CD4-positive, alpha-beta memory T cell (primary cell): ENCODE measurements around the gene TRIM39. TPM values are rescaled to one million over a fixed set of nuclear protein-coding genes. Genes with fewer than 3 reads are reported as not detected.
A peak's percentile ranks its signal among the peaks of the same experiment; 100 is the strongest.

ENCODE experiments used
- CTCF ChIA-PET: fragments of 350-600 bp; sonication (Branson Sonifier 250); formaldehyde crosslinking; loops from one replicate; lab custom pipeline; 2021; ENCODE audit warnings: inconsistent platforms; ENCODE audit not compliant: partially characterized antibody; lab: Charles Lee
- POLR2A ChIA-PET: fragments of 350-600 bp; sonication (Branson Sonifier 250); formaldehyde crosslinking; loops from one replicate; lab custom pipeline; 2021; ENCODE audit not compliant: partially characterized antibody; lab: Charles Lee
- DNase-seq, 5 donors: peaks; one replicate each; pipeline versions ENCODE4 v3.0.0 to v3.0.0-alpha.2; 2020 to 2022; ENCODE audit warnings: mixed read lengths in 1 of 5
- H3K27ac ChIP-seq: one replicate; pipeline ENCODE4 v1.7.0; 2013; ENCODE audit warnings: low read depth, low read length
- H3K27me3 ChIP-seq: 2 replicates; pipeline ENCODE4 v1.7.0; 2013; ENCODE audit warnings: mild to moderate bottlenecking, low read length, moderate library complexity; ENCODE audit not compliant: insufficient read depth
- H3K36me3 ChIP-seq: 2 replicates; pipeline ENCODE4 v1.7.0; 2013; ENCODE audit warnings: mild to moderate bottlenecking, low read length, moderate library complexity; ENCODE audit not compliant: insufficient read depth
- H3K4me1 ChIP-seq: 2 replicates; pipeline ENCODE4 v1.7.0; 2013; ENCODE audit warnings: mild to moderate bottlenecking, low read length, moderate library complexity; ENCODE audit not compliant: insufficient read depth
- H3K4me3 ChIP-seq, 2 donors: one replicate each; pipeline ENCODE4 v1.7.0; 2013; ENCODE audit warnings: low read length in 2 of 2, mild to moderate bottlenecking in 1 of 2
- H3K9me3 ChIP-seq, 2 donors: one replicate each; pipeline ENCODE4 v1.7.0; 2013; ENCODE audit warnings: low read length in 2 of 2, control low read depth in 1 of 2; ENCODE audit not compliant: control insufficient read depth in 1 of 2
- H3K27ac Mint-ChIP-seq, 7 donors: one replicate each; pipeline ENCODE4 v1.8.0; 2020 to 2021; ENCODE audit warnings: mixed read lengths in 7 of 7, mild to moderate bottlenecking in 6 of 7, inconsistent platforms in 3 of 7, moderate library complexity in 3 of 7
- H3K27me3 Mint-ChIP-seq, 2 donors: one replicate each; pipeline ENCODE4 v1.8.0; 2020 to 2021; ENCODE audit warnings: mixed read lengths in 2 of 2
- H3K36me3 Mint-ChIP-seq, 2 donors: one replicate each; pipeline ENCODE4 v1.8.0; 2020 to 2021; ENCODE audit warnings: mixed read lengths in 2 of 2, inconsistent platforms in 1 of 2, mild to moderate bottlenecking in 1 of 2
- H3K4me1 Mint-ChIP-seq, 4 donors: one replicate each; pipeline ENCODE4 v1.8.0; 2020 to 2021; ENCODE audit warnings: mixed read lengths in 4 of 4, mild to moderate bottlenecking in 1 of 4
- H3K4me3 Mint-ChIP-seq, 8 donors: one replicate each; pipeline ENCODE4 v1.8.0; 2020 to 2021; ENCODE audit warnings: mixed read lengths in 8 of 8, mild to moderate bottlenecking in 7 of 8, moderate library complexity in 6 of 8, inconsistent platforms in 3 of 8
- H3K9me3 Mint-ChIP-seq, 8 donors: one replicate each; pipeline ENCODE4 v1.8.0; 2020 to 2021; ENCODE audit warnings: mixed read lengths in 8 of 8, mild to moderate bottlenecking in 5 of 8, inconsistent platforms in 3 of 8, moderate library complexity in 1 of 8
- intact Hi-C: fragments of 100-400 bp; cut with micrococcal nuclease; formaldehyde crosslinking; loops from one replicate; pipeline ENCODE4 v1.15.1; 2023
- polyA plus RNA-seq, 2 donors: library from polyadenylated mRNA; unstranded; fragments of 300-500 nt; fragmentation: Illumina TruSeq; gene quantifications; one replicate each; pipeline ENCODE4 v1.2.3, GENCODE V29; 2021
- total RNA-seq, 2 experiments: library from RNA; stranded (reverse); gene quantifications; one replicate each; pipeline ENCODE4 v1.2.3, GENCODE V29; 2021

Gene TRIM39
- total and polyA plus RNA-seq, 4 experiments from 2014 or later: 6.9 to 30.9 (median 23.1) TPM

DNA sequence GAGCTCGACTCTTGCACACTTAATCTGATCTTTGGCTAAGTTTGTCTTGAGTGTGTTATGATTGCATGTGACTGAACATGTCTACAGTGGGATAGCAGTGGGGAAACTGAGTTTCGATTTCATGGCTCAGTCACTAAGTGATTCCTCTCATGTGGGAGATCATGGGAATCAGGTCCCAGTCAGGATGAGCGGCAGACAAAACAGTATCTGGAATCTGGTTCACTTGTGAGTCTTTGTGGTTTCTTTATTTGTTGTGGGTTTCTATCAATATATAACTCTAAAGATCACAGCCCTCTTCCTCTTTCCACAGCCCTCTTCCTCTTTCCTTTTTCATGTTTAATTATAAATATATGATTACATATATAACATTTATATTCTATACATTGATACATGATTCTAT, 22.2 kb downstream of the TRIM39 start:
- Mint-ChIP-seq H3K27me3 (peaks cover 2 to 10% of the 10 kb centered on the region in 2 donors), H3K9me3 (no peaks in the 10 kb centered on the region), H3K4me3 (no peak overlapping the region), H3K27ac (no peak overlapping the region), H3K36me3 (peaks cover 12 to 18% of the 10 kb centered on the region in 2 donors), H3K4me1 (peaks cover 28 to 50% (median 31%) of the 10 kb centered on the region in 4 donors)
- Histone ChIP-seq H3K27ac (no peak overlapping the region), H3K4me1 (peaks cover 26% of the 10 kb centered on the region), H3K4me3 (no peak overlapping the region), H3K9me3 (no peaks in the 10 kb centered on the region), H3K27me3 (no peaks in the 10 kb centered on the region), H3K36me3 (peaks cover 9% of the 10 kb centered on the region)
- intact Hi-C loops: no loop called here
- ChIA-PET CTCF (interaction anchor here (1.4 kb wide), 1 partner anchor 9 kb away, joined by 4 read pairs; no protein-coding TSS in a partner anchor), POLR2A (no interaction called here)
- no peak for DNase-seq

- H3K36me3 Mint-ChIP-seq: peaks cover 12 to 18% of the 10 kb centered on the region in 2 donors
- POLR2A ChIA-PET: no interaction called here
- no peak overlapping the region for H3K27ac Mint-ChIP-seq
- DNase-seq: no peak
- Histone ChIP-seq H3K36me3 (peaks cover 9% of the 10 kb centered on the region), H3K4me1 (peaks cover 22% of the 10 kb centered on the region), H3K27me3 (no peaks in the 10 kb centered on the region), H3K9me3 (no peaks in the 10 kb centered on the region), H3K27ac (no peak overlapping the region), H3K4me3 (no peak overlapping the region)
- CTCF ChIA-PET: interaction anchor here (1.4 kb wide), 1 partner anchor 9 kb away, joined by 4 read pairs; no protein-coding TSS in a partner anchor
- H3K4me1 Mint-ChIP-seq: peaks cover 27 to 47% (median 29%) of the 10 kb centered on the region in 4 donors
- H3K9me3 Mint-ChIP-seq: no peaks in the 10 kb centered on the region
- H3K4me3 Mint-ChIP-seq: no peak overlapping the region
- intact Hi-C loops: no loop called here
- peaks cover 2 to 10% of the 10 kb centered on the region in 2 donors for H3K27me3 Mint-ChIP-seq
Measured at GRCh38 chr6:30349421-30350177, 22.9 kb downstream of the TRIM39 start.

DNA sequence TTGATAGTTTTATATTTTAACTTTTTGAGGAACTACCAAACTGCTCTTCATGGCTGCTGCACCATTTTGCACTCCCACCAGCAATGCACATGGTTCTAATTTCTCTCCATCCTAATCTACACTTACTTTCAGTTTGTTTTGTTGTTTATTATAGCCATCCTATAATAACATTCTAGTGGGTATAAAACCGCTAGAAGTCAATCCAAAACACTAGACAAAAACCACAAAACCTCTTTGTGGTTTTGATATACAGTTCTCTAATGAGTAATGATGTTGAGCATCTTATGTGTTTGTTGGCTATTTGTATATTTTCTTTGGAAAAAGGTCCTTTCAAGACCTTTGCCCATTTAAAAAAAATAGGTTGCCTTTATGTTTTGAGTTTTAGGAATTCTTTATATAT, 23.8 kb downstream of the TRIM39 start:
- no peak overlapping the region for H3K27ac ChIP-seq
- CTCF ChIA-PET: interaction anchor here (1.0 kb wide), 1 partner anchor 249 kb away, joined by 3 read pairs; no protein-coding TSS in a partner anchor
- no peaks in the 10 kb centered on the region for H3K9me3 Mint-ChIP-seq
- H3K27me3 ChIP-seq: no peaks in the 10 kb centered on the region
- H3K36me3 ChIP-seq: peaks cover 9% of the 10 kb centered on the region
- H3K27me3 Mint-ChIP-seq: peaks cover 4 to 11% of the 10 kb centered on the region in 2 donors
- H3K4me3 ChIP-seq: no peak overlapping the region
- intact Hi-C loops: no loop called here
- peaks cover 23 to 40% (median 25%) of the 10 kb centered on the region in 4 donors for H3K4me1 Mint-ChIP-seq
- POLR2A ChIA-PET: interaction anchor here (1.4 kb wide), 1 partner anchor 25 kb away, joined by 3 read pairs; no protein-coding TSS in a partner anchor
- no peak overlapping the region for H3K4me3 Mint-ChIP-seq
- peak overlapping the region in 1 of 7 donors; percentile 5 for H3K27ac Mint-ChIP-seq
- peaks cover 12 to 16% of the 10 kb centered on the region in 2 donors for H3K36me3 Mint-ChIP-seq
- H3K4me1 ChIP-seq: peaks cover 19% of the 10 kb centered on the region
- DNase-seq: no peak
- no peaks in the 10 kb centered on the region for H3K9me3 ChIP-seq

DNA sequence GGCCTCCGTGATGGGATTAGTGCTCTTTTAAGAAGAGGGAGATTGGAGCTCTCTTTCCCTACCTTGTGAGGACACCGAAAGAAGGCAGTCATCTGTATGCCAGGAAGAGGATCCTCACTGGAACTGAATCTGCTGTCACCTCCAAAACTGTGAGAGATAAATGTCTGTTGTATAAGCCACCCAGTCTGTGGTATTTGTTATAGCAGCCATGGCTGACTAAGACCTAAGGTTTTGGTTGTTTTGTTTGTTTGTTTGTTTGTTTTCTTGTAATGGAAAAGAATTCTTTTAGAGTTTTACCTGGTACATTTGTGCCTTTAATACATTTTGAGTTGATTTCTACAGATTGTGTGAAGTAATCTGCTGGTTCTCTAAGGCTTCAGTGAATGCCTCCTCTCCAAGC, 25.8 kb downstream of the TRIM39 start:
- H3K4me1 ChIP-seq: peaks cover 13% of the 10 kb centered on the region
- peaks cover 0 to 2% of the 10 kb centered on the region in 2 donors for H3K36me3 Mint-ChIP-seq
- no peak for DNase-seq
- ChIA-PET POLR2A (no interaction called here), CTCF (no interaction called here)
- H3K27me3 Mint-ChIP-seq: peaks cover 12 to 15% of the 10 kb centered on the region in 2 donors
- intact Hi-C loops: no loop called here
- H3K4me3 Mint-ChIP-seq: no peak overlapping the region
- H3K9me3 ChIP-seq: no peaks in the 10 kb centered on the region
- H3K27ac ChIP-seq: no peak overlapping the region
- no peaks in the 10 kb centered on the region for H3K9me3 Mint-ChIP-seq
- H3K4me1 Mint-ChIP-seq: peaks cover 14 to 30% (median 19%) of the 10 kb centered on the region in 4 donors
- H3K27ac Mint-ChIP-seq: no peak overlapping the region
- H3K36me3 ChIP-seq: no peaks in the 10 kb centered on the region
- H3K27me3 ChIP-seq: no peaks in the 10 kb centered on the region
- H3K4me3 ChIP-seq: no peak overlapping the region

- Histone ChIP-seq H3K27me3 (peaks cover 17% of the 10 kb centered on the region), H3K27ac (no peak overlapping the region), H3K9me3 (no peaks in the 10 kb centered on the region), H3K4me3 (no peak overlapping the region), H3K36me3 (no peaks in the 10 kb centered on the region), H3K4me1 (peaks cover 12% of the 10 kb centered on the region)
- POLR2A ChIA-PET: no interaction called here
- Mint-ChIP-seq H3K27ac (no peak overlapping the region), H3K9me3 (no peaks in the 10 kb centered on the region), H3K27me3 (peaks cover 24 to 30% of the 10 kb centered on the region in 2 donors), H3K4me3 (no peak overlapping the region), H3K4me1 (peaks cover 11 to 23% (median 12%) of the 10 kb centered on the region in 4 donors), H3K36me3 (no peaks in the 10 kb centered on the region)
- intact Hi-C loops: no loop called here
- no peak for DNase-seq
- CTCF ChIA-PET: no interaction called here
Measured at GRCh38 chr6:30355281-30355680, 28.6 kb downstream of the TRIM39 start.

GRCh38 chr6:30356536-30356935, 29.8 kb downstream of the TRIM39 start:
- H3K4me3 ChIP-seq: no peak overlapping the region
- no peaks in the 10 kb centered on the region for H3K9me3 ChIP-seq
- peaks cover 8% of the 10 kb centered on the region for H3K4me1 ChIP-seq
- no peak overlapping the region for H3K27ac ChIP-seq
- H3K27me3 Mint-ChIP-seq: peaks cover 25 to 38% of the 10 kb centered on the region in 2 donors
- no peak overlapping the region for H3K4me3 Mint-ChIP-seq
- no peaks in the 10 kb centered on the region for H3K9me3 Mint-ChIP-seq
- peaks cover 6 to 13% (median 7%) of the 10 kb centered on the region in 4 donors for H3K4me1 Mint-ChIP-seq
- no peaks in the 10 kb centered on the region for H3K36me3 Mint-ChIP-seq
- ChIA-PET POLR2A (no interaction called here), CTCF (interaction anchor here (0.9 to 1.2 kb wide), 2 partner anchors 10 to 18 kb away, joined by 3 to 4 read pairs; no protein-coding TSS in a partner anchor)
- H3K27me3 ChIP-seq: peaks cover 17% of the 10 kb centered on the region
- no peaks in the 10 kb centered on the region for H3K36me3 ChIP-seq
- H3K27ac Mint-ChIP-seq: no peak overlapping the region
- intact Hi-C loops: no loop called here
- DNase-seq: no peak
